Measurements from ENCODE around the gene PCK2.
A peak's percentile ranks its signal among the peaks of the same experiment; 100 is the strongest.

PCK2 gene

GRCh38 chr14:24146978-24147760 lies 53.1 kb downstream of the PCK2 start, which contains the start of gene RNF31:
RNF31 (plus strand) TSS chr14:24147498; CDS start chr14:24147699, 201 bp downstream.
- no peak for TF ChIP-seq CTCF (IDR thresholded peaks at IDR 0.05; ENCODE audit: low read depth, low read length)
- peak within 1 kb of the TSS; percentile 89 for H3K4me3 ChIP-seq (ENCODE audit: low read depth, low read length)
- in situ Hi-C loops (cut with HindIII; ENCODE audit: low sequenced_read_pairs), result no loop called here
- DNase-seq (ENCODE audit: low read depth, low spot score), result peak; percentile 99

- peak overlapping the region; percentile 89 for H3K4me3 ChIP-seq (ENCODE audit: low read depth, low read length)
- DNase-seq (ENCODE audit: low read depth, low spot score), result no peak
- in situ Hi-C loops (cut with HindIII; ENCODE audit: low sequenced_read_pairs), result no loop called here
- TF ChIP-seq CTCF (IDR thresholded peaks at IDR 0.05; ENCODE audit: low read depth, low read length), result no peak
Measured at GRCh38 chr14:24147761-24148428, 53.8 kb downstream of the PCK2 start.

- in situ Hi-C loops (cut with HindIII; ENCODE audit: low sequenced_read_pairs), result no loop called here
- no peak for TF ChIP-seq CTCF (IDR thresholded peaks at IDR 0.05; ENCODE audit: low read depth, low read length)
- no peak overlapping the region for H3K4me3 ChIP-seq (ENCODE audit: low read depth, low read length)
- no peak for DNase-seq (ENCODE audit: low read depth, low spot score)
Measured at GRCh38 chr14:24149302-24149969, 55.3 kb downstream of the PCK2 start.

- in situ Hi-C loops (cut with HindIII; ENCODE audit: low sequenced_read_pairs), result no loop called here
- no peak for TF ChIP-seq CTCF (IDR thresholded peaks at IDR 0.05; ENCODE audit: low read depth, low read length)
- no peak for DNase-seq (ENCODE audit: low read depth, low spot score)
- no peak overlapping the region for H3K4me3 ChIP-seq (ENCODE audit: low read depth, low read length)
Measured at GRCh38 chr14:24150061-24150460, 56.0 kb downstream of the PCK2 start.

GRCh38 chr14:24150567-24150966 lies 56.5 kb downstream of the PCK2 start:
- in situ Hi-C loops (cut with HindIII; ENCODE audit: low sequenced_read_pairs), result no loop called here
- H3K4me3 ChIP-seq (ENCODE audit: low read depth, low read length), result no peak overlapping the region
- TF ChIP-seq CTCF (IDR thresholded peaks at IDR 0.05; ENCODE audit: low read depth, low read length), result no peak
- DNase-seq (ENCODE audit: low read depth, low spot score), result no peak

- no peak for TF ChIP-seq CTCF (IDR thresholded peaks at IDR 0.05; ENCODE audit: low read depth, low read length)
- no peak for DNase-seq (ENCODE audit: low read depth, low spot score)
- in situ Hi-C loops (cut with HindIII; ENCODE audit: low sequenced_read_pairs), result no loop called here
- no peak overlapping the region for H3K4me3 ChIP-seq (ENCODE audit: low read depth, low read length)
Measured at GRCh38 chr14:24150993-24151392, 56.9 kb downstream of the PCK2 start.

All from astrocyte of the spinal cord (primary cell).